GM06990 (cell line): ENCODE results near the gene SETD1A.
"Not testable (repeated sequence)": the region's sequence is repeated elsewhere in the genome, so short reads cannot be mapped to it uniquely, and the experiment has no call there.

Experiments
- DNase-seq: peaks from one replicate; pipeline ENCODE4 v3.0.0-alpha.2; 2011; ENCODE audit not compliant: insufficient read length; ENCODE audit errors: extremely low read depth
- H3K27me3 ChIP-seq: replicated peaks from 2 replicates; pipeline ENCODE4 v1.6.0; 2011; ENCODE audit warnings: low read length; ENCODE audit not compliant: control insufficient read depth, insufficient read depth
- H3K36me3 ChIP-seq: 2 replicates; pipeline ENCODE4 v1.5.1; 2011; ENCODE audit warnings: low read length; ENCODE audit not compliant: control insufficient read depth, insufficient read depth
- H3K4me3 ChIP-seq: replicated peaks from 2 replicates; pipeline ENCODE4 v1.5.1; 2011; ENCODE audit warnings: low read depth, mild to moderate bottlenecking, control low read depth, low read length
- TF ChIP-seq, protein P1 (sequence below): IDR thresholded peaks from 2 replicates; pipeline ENCODE4 v1.5.1; 2011; ENCODE audit warnings: low read length, control low read depth, mild to moderate bottlenecking, inconsistent platforms; ENCODE audit not compliant: insufficient read depth, poor library complexity, severe bottlenecking

SETD1A gene

GRCh38 chr16:31008149-31008548 is 50.6 kb downstream of the SETD1A start:
- TF ChIP-seq, protein P1, sequence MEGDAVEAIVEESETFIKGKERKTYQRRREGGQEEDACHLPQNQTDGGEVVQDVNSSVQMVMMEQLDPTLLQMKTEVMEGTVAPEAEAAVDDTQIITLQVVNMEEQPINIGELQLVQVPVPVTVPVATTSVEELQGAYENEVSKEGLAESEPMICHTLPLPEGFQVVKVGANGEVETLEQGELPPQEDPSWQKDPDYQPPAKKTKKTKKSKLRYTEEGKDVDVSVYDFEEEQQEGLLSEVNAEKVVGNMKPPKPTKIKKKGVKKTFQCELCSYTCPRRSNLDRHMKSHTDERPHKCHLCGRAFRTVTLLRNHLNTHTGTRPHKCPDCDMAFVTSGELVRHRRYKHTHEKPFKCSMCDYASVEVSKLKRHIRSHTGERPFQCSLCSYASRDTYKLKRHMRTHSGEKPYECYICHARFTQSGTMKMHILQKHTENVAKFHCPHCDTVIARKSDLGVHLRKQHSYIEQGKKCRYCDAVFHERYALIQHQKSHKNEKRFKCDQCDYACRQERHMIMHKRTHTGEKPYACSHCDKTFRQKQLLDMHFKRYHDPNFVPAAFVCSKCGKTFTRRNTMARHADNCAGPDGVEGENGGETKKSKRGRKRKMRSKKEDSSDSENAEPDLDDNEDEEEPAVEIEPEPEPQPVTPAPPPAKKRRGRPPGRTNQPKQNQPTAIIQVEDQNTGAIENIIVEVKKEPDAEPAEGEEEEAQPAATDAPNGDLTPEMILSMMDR: no peak
- DNase-seq: no peak
- peaks cover 5% of the 10 kb centered on the region for H3K27me3 ChIP-seq
- no peaks in the 10 kb centered on the region for H3K36me3 ChIP-seq
- H3K4me3 ChIP-seq: no peak overlapping the region

- DNase-seq: no peak
- Histone ChIP-seq H3K4me3 (no peak overlapping the region), H3K36me3 (no peaks in the 10 kb centered on the region), H3K27me3 (peaks cover 5% of the 10 kb centered on the region)
- TF ChIP-seq, protein P1: no peak
Measured at GRCh38 chr16:31008551-31008950, 51.0 kb downstream of the SETD1A start.

- no peak overlapping the region for H3K4me3 ChIP-seq
- no peaks in the 10 kb centered on the region for H3K36me3 ChIP-seq
- H3K27me3 ChIP-seq: peaks cover 5% of the 10 kb centered on the region
- TF ChIP-seq, protein P1: no peak
- no peak for DNase-seq
Measured at GRCh38 chr16:31009120-31009519, 51.6 kb downstream of the SETD1A start.

- Histone ChIP-seq H3K27me3 (peaks cover 5% of the 10 kb centered on the region), H3K36me3 (no peaks in the 10 kb centered on the region), H3K4me3 (no peak overlapping the region)
- TF ChIP-seq, protein P1: peak; percentile 16
- DNase-seq: no peak
Measured at GRCh38 chr16:31009894-31010584, 52.5 kb downstream of the SETD1A start.

DNA sequence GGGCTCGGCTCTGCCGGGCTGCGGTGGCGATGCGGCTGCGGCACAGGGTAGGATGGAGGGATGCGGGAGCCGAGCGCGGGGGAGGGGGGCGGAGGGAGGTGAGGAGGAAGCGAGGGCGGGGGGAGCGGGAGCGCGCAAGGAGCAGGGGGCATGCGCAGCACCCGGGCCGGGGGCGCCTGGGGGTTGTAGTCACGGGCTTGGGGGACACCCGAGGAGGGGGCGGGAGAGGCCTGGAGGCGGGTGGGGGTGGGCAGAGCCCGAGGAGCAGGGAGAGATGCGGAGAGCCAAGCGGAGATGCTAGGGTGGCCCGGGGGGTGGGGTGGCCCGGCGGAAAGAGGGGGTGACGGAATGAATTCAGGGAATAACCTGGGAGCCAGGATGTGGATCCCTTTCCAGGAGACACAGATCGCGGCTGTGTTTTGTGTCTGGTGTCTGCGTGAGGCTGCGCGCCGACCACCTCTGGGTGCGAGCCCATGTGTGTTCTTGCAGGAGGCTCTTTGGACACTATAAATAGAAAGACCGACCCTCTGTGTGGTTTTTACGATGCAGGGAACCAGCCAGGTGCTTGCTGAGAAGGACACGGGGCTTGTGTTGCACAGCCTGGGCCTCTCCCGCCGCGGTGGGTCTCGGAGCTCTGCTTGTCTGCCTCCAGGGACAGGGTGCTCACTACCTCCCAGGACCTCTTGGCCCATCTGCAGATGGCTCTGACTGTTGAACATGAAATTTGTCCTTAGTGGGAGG is 53.2 kb downstream of the SETD1A start, which contains the start of gene STX1B:
Gene STX1B (minus strand): TSS at position 54 of the 741 bp plus-strand sequence. CDS start 242 bp downstream, outside the sequence.
- TF ChIP-seq, protein P1: no peak
- Histone ChIP-seq H3K4me3 (no peak within 1 kb of the TSS), H3K27me3 (peaks cover 5% of the 10 kb centered on the region), H3K36me3 (no peaks in the 10 kb centered on the region)
- DNase-seq: no peak

- not testable (repeated sequence) for H3K27me3 ChIP-seq, H3K36me3 ChIP-seq, DNase-seq, H3K4me3 ChIP-seq
Measured at GRCh38 chr16:31011815-31012214, 54.3 kb downstream of the SETD1A start.

- DNase-seq, H3K36me3 ChIP-seq, H3K27me3 ChIP-seq, H3K4me3 ChIP-seq: not testable (repeated sequence)
Measured at GRCh38 chr16:31013292-31013691, 55.7 kb downstream of the SETD1A start.
